OCI-LY7 (cell line): Measurements from ENCODE around the gene CD3G. TPM values are rescaled to one million over a fixed set of nuclear protein-coding genes. Genes with fewer than 3 reads are reported as not detected.

Experiments
- BruUV-seq: library from RNA; stranded (reverse); fragments of 400-500 nt; replicated peaks from 2 replicates; lab custom pipeline; 2021; lab: Mats Ljungman, UMichigan
- CTCF ChIA-PET: fragments of 300-600 bp; sonication (Branson Sonifier 250); formaldehyde crosslinking; loops from one replicate; lab custom pipeline; 2022; ENCODE audit warnings: antibody characterized with exemption; ENCODE audit not compliant: unreplicated experiment; lab: Charles Lee
- POLR2A ChIA-PET: fragments of 300-600 bp; sonication (Branson Sonifier 250); formaldehyde crosslinking; loops from one replicate; lab custom pipeline; 2022; ENCODE audit warnings: antibody characterized with exemption; lab: Charles Lee
- DNase-seq: peaks from one replicate; pipeline ENCODE4 v3.0.0-alpha.2; 2015; ENCODE audit warnings: low spot score
- H2AFZ ChIP-seq: fragments of 200-600 bp; sonication (generic), shearing (Covaris generic); 2 replicates; pipeline ENCODE4 v1.6.1; 2014; ENCODE audit warnings: mild to moderate bottlenecking, antibody characterized with exemption, low read length, moderate library complexity
- H3K27ac ChIP-seq: fragments of 200-600 bp; sonication (generic); 2 replicates; pipeline ENCODE4 v1.5.1; 2014; ENCODE audit warnings: mixed run types, low read depth, mild to moderate bottlenecking, moderate library complexity, low read length, inconsistent platforms; ENCODE audit not compliant: poor library complexity, severe bottlenecking
- H3K36me3 ChIP-seq: fragments of 200-600 bp; sonication (generic); 2 replicates; pipeline ENCODE4 v1.6.1; 2014; ENCODE audit warnings: mild to moderate bottlenecking, antibody characterized with exemption, low read length, moderate library complexity, mixed read lengths; ENCODE audit not compliant: insufficient read depth
- H3K4me1 ChIP-seq: fragments of 200-600 bp; sonication (generic); 2 replicates; pipeline ENCODE4 v1.5.1; 2014; ENCODE audit warnings: mild to moderate bottlenecking, low read length; ENCODE audit not compliant: insufficient read depth, poor library complexity, severe bottlenecking
- H3K4me2 ChIP-seq: fragments of 200-600 bp; sonication (generic); 2 replicates; pipeline ENCODE4 v1.6.1; 2014; ENCODE audit warnings: mild to moderate bottlenecking, low read length
- H3K4me3 ChIP-seq: fragments of 200-600 bp; sonication (generic); 2 replicates; pipeline ENCODE4 v1.5.1; 2014; ENCODE audit warnings: mild to moderate bottlenecking, low read depth, low read length; ENCODE audit not compliant: poor library complexity, severe bottlenecking
- H3K79me2 ChIP-seq: fragments of 200-600 bp; sonication (generic); 2 replicates; pipeline ENCODE4 v1.6.1; 2016; ENCODE audit warnings: low read depth, mild to moderate bottlenecking, low read length, moderate library complexity, mixed read lengths; ENCODE audit not compliant: insufficient read depth
- H3K9me2 ChIP-seq: fragments of 200-600 bp; sonication (generic); 2 replicates; pipeline ENCODE4 v1.6.1; 2016; ENCODE audit warnings: mild to moderate bottlenecking, low read length, mixed read lengths; ENCODE audit not compliant: insufficient read depth
- H3K9me3 ChIP-seq: fragments of 200-600 bp; sonication (generic); 2 replicates; pipeline ENCODE4 v1.6.1; 2014; ENCODE audit warnings: mild to moderate bottlenecking, mixed run types, low read length, mixed read lengths
- H4K20me1 ChIP-seq: fragments of 200-600 bp; sonication (generic); 2 replicates; pipeline ENCODE4 v1.6.1; 2014; ENCODE audit warnings: mild to moderate bottlenecking, antibody characterized with exemption, low read length, moderate library complexity, mixed read lengths; ENCODE audit not compliant: insufficient read depth
- EZH2phosphoT487 ChIP-seq: fragments of 200-600 bp; sonication (generic); IDR thresholded peaks from 2 replicates; pipeline ENCODE4 v1.6.1; 2018; ENCODE audit warnings: low read depth, borderline replicate concordance, mild to moderate bottlenecking, mixed run types, antibody characterized with exemption, low read length, moderate library complexity, mixed read lengths
- intact Hi-C: fragments of 100-400 bp; cut with micrococcal nuclease; formaldehyde crosslinking; loops from one replicate; pipeline ENCODE4 v1.10.0; 2022; ENCODE audit not compliant: unreplicated experiment
- total RNA-seq, 2 experiments: library from RNA; depleted of rRNA in 1 of 2; stranded (reverse); fragments of >200 nt in 1 of 2; shearing (Covaris generic) in 1 of 2; gene quantifications; 2 replicates each; pipeline ENCODE4 v1.2.3, GENCODE V29; 2014 to 2022
- TF ChIP-seq, protein P1 (sequence below): fragments of 200-600 bp; sonication (generic); conservative IDR thresholded peaks from 2 replicates; pipeline ENCODE4 v1.5.1; 2014; ENCODE audit warnings: mild to moderate bottlenecking, antibody characterized with exemption, low read length, moderate library complexity, mixed read lengths

The CD3G gene
- total RNA-seq, 2 experiments from 2014 or later, result not detected

DNA sequence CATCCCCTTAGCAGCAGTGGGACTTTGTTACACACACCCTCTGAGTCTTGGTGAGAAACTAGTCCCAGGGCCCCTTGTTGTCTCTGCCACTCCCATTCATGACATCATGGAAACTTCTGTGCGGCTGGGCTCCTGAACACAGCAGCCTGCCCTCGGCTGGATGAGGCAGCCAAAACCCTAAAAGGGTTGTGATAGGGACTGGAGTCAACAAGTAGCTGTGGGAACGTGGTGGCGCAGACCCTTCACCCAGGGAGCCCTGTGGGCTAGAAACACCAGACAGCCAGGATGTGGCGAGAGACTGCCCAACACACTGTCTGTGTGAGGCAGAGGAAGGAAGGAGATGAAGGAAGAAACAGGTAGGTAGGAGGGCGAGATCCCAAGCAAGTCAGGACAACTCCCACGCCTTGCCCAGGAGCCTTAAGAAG is 5.5 kb upstream of the CD3G start:
- ChIA-PET POLR2A (interaction anchor here (0.7 to 1.0 kb wide), 2 partner anchors 27 to 424 kb away, joined by 3 read pairs; no protein-coding TSS in a partner anchor), CTCF (no interaction called here)
- Histone ChIP-seq H3K79me2 (no peaks in the 10 kb centered on the region), H3K9me2 (no peaks in the 10 kb centered on the region; the same call in 1 of the 2 replicates), H3K4me3 (no peak overlapping the region), H3K4me1 (peaks cover 19% of the 10 kb centered on the region), H3K36me3 (no peaks in the 10 kb centered on the region), H3K4me2 (peak overlapping the region; percentile 36), H4K20me1 (no peaks in the 10 kb centered on the region), H3K9me3 (no peaks in the 10 kb centered on the region), H2AFZ (peak overlapping the region; percentile 83), H3K27ac (no peak overlapping the region)
- no TSS peak for BruUV-seq
- intact Hi-C loops, result no loop called here
- TF ChIP-seq, protein P1, sequence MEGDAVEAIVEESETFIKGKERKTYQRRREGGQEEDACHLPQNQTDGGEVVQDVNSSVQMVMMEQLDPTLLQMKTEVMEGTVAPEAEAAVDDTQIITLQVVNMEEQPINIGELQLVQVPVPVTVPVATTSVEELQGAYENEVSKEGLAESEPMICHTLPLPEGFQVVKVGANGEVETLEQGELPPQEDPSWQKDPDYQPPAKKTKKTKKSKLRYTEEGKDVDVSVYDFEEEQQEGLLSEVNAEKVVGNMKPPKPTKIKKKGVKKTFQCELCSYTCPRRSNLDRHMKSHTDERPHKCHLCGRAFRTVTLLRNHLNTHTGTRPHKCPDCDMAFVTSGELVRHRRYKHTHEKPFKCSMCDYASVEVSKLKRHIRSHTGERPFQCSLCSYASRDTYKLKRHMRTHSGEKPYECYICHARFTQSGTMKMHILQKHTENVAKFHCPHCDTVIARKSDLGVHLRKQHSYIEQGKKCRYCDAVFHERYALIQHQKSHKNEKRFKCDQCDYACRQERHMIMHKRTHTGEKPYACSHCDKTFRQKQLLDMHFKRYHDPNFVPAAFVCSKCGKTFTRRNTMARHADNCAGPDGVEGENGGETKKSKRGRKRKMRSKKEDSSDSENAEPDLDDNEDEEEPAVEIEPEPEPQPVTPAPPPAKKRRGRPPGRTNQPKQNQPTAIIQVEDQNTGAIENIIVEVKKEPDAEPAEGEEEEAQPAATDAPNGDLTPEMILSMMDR, result no peak
- no peak for TF ChIP-seq EZH2phosphoT487
- DNase-seq, result peak; percentile 82

DNA sequence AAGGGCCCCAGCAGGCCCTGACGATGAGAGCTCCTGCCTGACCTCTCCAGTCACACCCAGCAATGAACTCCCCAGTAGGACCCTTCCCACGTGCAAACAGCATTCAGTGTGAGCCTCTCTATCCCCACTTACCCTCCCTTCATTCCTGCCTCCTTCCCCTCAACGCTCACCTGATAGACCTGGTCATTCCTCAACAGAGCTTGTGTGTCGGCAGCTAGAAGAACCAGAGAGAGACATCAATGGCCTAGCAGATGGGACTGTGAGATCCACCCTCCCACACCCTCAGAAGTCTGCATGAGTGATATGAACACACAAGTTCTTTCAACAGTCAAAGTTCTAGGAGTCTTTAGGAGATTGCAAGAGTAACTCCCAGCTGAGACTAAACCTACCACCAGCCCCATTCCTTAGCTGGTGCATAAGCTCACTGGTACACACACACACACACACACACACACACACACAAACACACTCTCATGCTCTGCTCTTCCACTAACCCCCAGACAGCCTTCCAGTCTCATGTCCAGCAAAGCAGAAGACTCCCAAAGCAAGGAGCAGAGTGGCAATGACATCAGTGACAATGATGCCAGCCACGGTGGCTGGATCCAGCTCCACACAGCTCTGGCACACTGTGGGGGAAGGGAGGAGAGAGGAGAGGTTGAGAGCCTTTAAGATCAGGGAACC is 4.7 kb upstream of the CD3G start:
- H4K20me1 ChIP-seq, result no peaks in the 10 kb centered on the region
- H3K9me3 ChIP-seq, result no peaks in the 10 kb centered on the region
- POLR2A ChIA-PET, result interaction anchor here (0.6 to 1.0 kb wide), 2 partner anchors 28 to 71 kb away, joined by 3 to 7 read pairs; no protein-coding TSS in a partner anchor
- no TSS peak for BruUV-seq
- DNase-seq, result no peak
- TF ChIP-seq, protein P1, result no peak
- TF ChIP-seq EZH2phosphoT487, result no peak
- peak overlapping the region; percentile 83; the same call in 1 of the 2 replicates for H2AFZ ChIP-seq
- H3K79me2 ChIP-seq, result no peaks in the 10 kb centered on the region
- CTCF ChIA-PET, result interaction anchor here (0.6 to 1.4 kb wide), 2 partner anchors 27 to 52 kb away, joined by 3 to 4 read pairs; no protein-coding TSS in a partner anchor
- no peak overlapping the region for H3K4me3 ChIP-seq
- H3K9me2 ChIP-seq, result no peaks in the 10 kb centered on the region; the same call in 1 of the 2 replicates
- peaks cover 27% of the 10 kb centered on the region for H3K4me1 ChIP-seq
- no peaks in the 10 kb centered on the region for H3K36me3 ChIP-seq
- H3K4me2 ChIP-seq, result no peak overlapping the region
- no peak overlapping the region for H3K27ac ChIP-seq
- intact Hi-C loops, result no loop called here

DNA sequence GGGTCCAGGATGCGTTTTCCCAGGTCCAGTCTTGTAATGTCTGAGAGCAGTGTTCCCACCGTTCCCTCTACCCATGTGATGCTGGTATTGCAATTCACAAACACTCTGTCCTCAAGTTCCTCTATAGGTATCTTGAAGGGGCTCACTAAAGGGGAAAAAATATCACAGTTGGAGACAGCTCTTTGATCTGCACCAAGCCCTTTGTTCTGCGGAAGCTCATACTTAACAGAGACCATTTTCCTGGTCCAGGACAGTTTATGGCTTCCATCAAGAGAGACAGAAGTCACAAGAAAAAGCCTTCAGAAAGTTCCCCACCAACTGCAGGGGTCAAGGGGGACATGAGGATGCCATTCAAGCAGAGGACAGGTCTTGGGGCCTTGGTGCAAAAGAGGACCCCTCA is 3.7 kb upstream of the CD3G start:
- no peaks in the 10 kb centered on the region; the same call in 1 of the 2 replicates for H3K9me2 ChIP-seq
- POLR2A ChIA-PET, result no interaction called here
- no peaks in the 10 kb centered on the region for H3K9me3 ChIP-seq

More for the DNA sequence above, 3.7 kb upstream of the CD3G start:
- BruUV-seq, result no TSS peak
- Histone ChIP-seq H3K4me3 (no peak overlapping the region), H3K4me1 (peaks cover 37% of the 10 kb centered on the region), H3K79me2 (no peaks in the 10 kb centered on the region), H3K4me2 (no peak overlapping the region), H3K27ac (no peak overlapping the region), H4K20me1 (no peaks in the 10 kb centered on the region), H2AFZ (no peak overlapping the region), H3K36me3 (no peaks in the 10 kb centered on the region)
- intact Hi-C loops, result no loop called here
- TF ChIP-seq, protein P1, result no peak
- no peak for TF ChIP-seq EZH2phosphoT487
- DNase-seq, result no peak
- CTCF ChIA-PET, result interaction anchor here (1.4 kb wide), 1 partner anchor 28 kb away, joined by 4 read pairs; no protein-coding TSS in a partner anchor
